NCI-H510A (cell line): Measurements from ENCODE around the gene DAGLB.
A peak's percentile ranks its signal among the peaks of the same experiment; 100 is the strongest.
"Not testable (repeated sequence)": the region's sequence is repeated elsewhere in the genome, so short reads cannot be mapped to it uniquely, and the experiment has no call there.

Experiments
- DNase-seq: peaks from one replicate; lab custom pipeline; 2025; lab: John Stamatoyannopoulos, UW

The DAGLB gene

GRCh38 chr7:6461946-6462550, 14.3 kb upstream of the DAGLB start:
- no peak for DNase-seq

GRCh38 chr7:6460990-6461584, 13.3 kb upstream of the DAGLB start:
- no peak for DNase-seq

GRCh38 chr7:6460303-6460702, 12.5 kb upstream of the DAGLB start:
- DNase-seq: no peak

GRCh38 chr7:6458676-6459075, 10.9 kb upstream of the DAGLB start:
- not testable (repeated sequence) for DNase-seq

GRCh38 chr7:6453734-6454133, 6.0 kb upstream of the DAGLB start:
- no peak for DNase-seq

GRCh38 chr7:6451224-6451705, 3.5 kb upstream of the DAGLB start:
- DNase-seq: no peak

GRCh38 chr7:6450591-6450990, 2.8 kb upstream of the DAGLB start:
- not testable (repeated sequence) for DNase-seq

- not testable (repeated sequence) for DNase-seq
Observed at GRCh38 chr7:6449884-6450283, 2.1 kb upstream of the DAGLB start.

GRCh38 chr7:6448943-6449543, 1.3 kb upstream of the DAGLB start:
- DNase-seq: no peak

GRCh38 chr7:6446838-6447580, 745 bp downstream of the DAGLB start:
- peak; percentile 22 for DNase-seq

GRCh38 chr7:6444516-6445269, 3.1 kb downstream of the DAGLB start:
- no peak for DNase-seq

- no peak for DNase-seq
Observed at GRCh38 chr7:6443372-6443941, 4.3 kb downstream of the DAGLB start.

GRCh38 chr7:6442114-6442513, 5.6 kb downstream of the DAGLB start:
- DNase-seq: no peak

- no peak for DNase-seq
Observed at GRCh38 chr7:6440381-6440780, 7.4 kb downstream of the DAGLB start.

- DNase-seq: no peak
Observed at GRCh38 chr7:6438427-6438826, 9.3 kb downstream of the DAGLB start.

- no peak for DNase-seq
Observed at GRCh38 chr7:6437251-6437650, 10.5 kb downstream of the DAGLB start.

- DNase-seq: no peak
Observed at GRCh38 chr7:6436385-6436685, 11.4 kb downstream of the DAGLB start.

GRCh38 chr7:6435486-6436384, 12.0 kb downstream of the DAGLB start:
- peak; percentile 7 for DNase-seq

- DNase-seq: no peak
Observed at GRCh38 chr7:6433784-6434615, 13.8 kb downstream of the DAGLB start.

- no peak for DNase-seq
Observed at GRCh38 chr7:6432781-6433180, 15.0 kb downstream of the DAGLB start.
